GM21515 (cell line): ENCODE measurements around the gene IL4R.
"Not testable (repeated sequence)": the region's sequence is repeated elsewhere in the genome, so short reads cannot be mapped to it uniquely, and the experiment has no call there.

Source experiments
- ATAC-seq: cut with Tn5 transposase; IDR thresholded peaks from one replicate; pipeline ENCODE4 v1.9.1; 2021; ENCODE audit not compliant: unreplicated experiment

IL4R gene

GRCh38 chr16:27287887-27288286 is 25.9 kb upstream of the IL4R start:
- no peak for ATAC-seq

- ATAC-seq, result not testable (repeated sequence)
Measured at GRCh38 chr16:27288313-27288712, 25.5 kb upstream of the IL4R start.

GRCh38 chr16:27289669-27290068 is 24.1 kb upstream of the IL4R start:
- ATAC-seq, result no peak

- ATAC-seq, result no peak
Measured at GRCh38 chr16:27290562-27290961, 23.2 kb upstream of the IL4R start.

- ATAC-seq, result no peak
Measured at GRCh38 chr16:27291106-27291505, 22.7 kb upstream of the IL4R start.

GRCh38 chr16:27291722-27292240 is 22.0 kb upstream of the IL4R start:
- ATAC-seq, result no peak

- ATAC-seq, result no peak
Measured at GRCh38 chr16:27293343-27293742, 20.4 kb upstream of the IL4R start.

GRCh38 chr16:27298132-27298531 is 15.6 kb upstream of the IL4R start:
- ATAC-seq, result no peak

GRCh38 chr16:27301236-27301861 is 12.4 kb upstream of the IL4R start:
- ATAC-seq, result no peak

GRCh38 chr16:27302126-27302525 is 11.6 kb upstream of the IL4R start:
- no peak for ATAC-seq

GRCh38 chr16:27303256-27304100 is 10.3 kb upstream of the IL4R start:
- no peak for ATAC-seq

- no peak for ATAC-seq
Measured at GRCh38 chr16:27304102-27304501, 9.7 kb upstream of the IL4R start.

- no peak for ATAC-seq
Measured at GRCh38 chr16:27304881-27305745, 8.7 kb upstream of the IL4R start.

- ATAC-seq, result no peak
Measured at GRCh38 chr16:27305839-27306442, 7.8 kb upstream of the IL4R start.

GRCh38 chr16:27308792-27309191 is 5.0 kb upstream of the IL4R start:
- ATAC-seq, result no peak

- no peak for ATAC-seq
Measured at GRCh38 chr16:27310576-27311447, 3.0 kb upstream of the IL4R start.

GRCh38 chr16:27311448-27311830 is 2.3 kb upstream of the IL4R start:
- ATAC-seq, result no peak

- ATAC-seq, result no peak
Measured at GRCh38 chr16:27311897-27312303, 1.9 kb upstream of the IL4R start.

GRCh38 chr16:27312580-27313421 is 973 bp upstream of the IL4R start:
- no peak for ATAC-seq
